Thymus (tissue), 11 donors: ENCODE measurements around the gene HS3ST4. TPM values are rescaled to one million over a fixed set of nuclear protein-coding genes. Genes with fewer than 3 reads are reported as not detected.

ENCODE experiments used
- DNase-seq, 9 donors: peaks; one replicate each; pipeline ENCODE4 v3.0.0-alpha.2; 2013; ENCODE audit warnings: low spot score in 9 of 9, low read depth in 6 of 9, missing footprints in 1 of 9
- H3K27ac ChIP-seq, 2 donors: one replicate each; pipeline ENCODE4 v1.5.1; 2013; ENCODE audit warnings: control low read depth in 1 of 2, low read depth in 1 of 2, low read length in 1 of 2, mild to moderate bottlenecking in 1 of 2, moderate library complexity in 1 of 2
- H3K27me3 ChIP-seq, 2 donors: one replicate each; pipeline ENCODE4 v1.5.1; 2013; ENCODE audit warnings: low read length in 1 of 2; ENCODE audit not compliant: control insufficient read depth in 2 of 2, insufficient read depth in 1 of 2
- H3K36me3 ChIP-seq, 2 donors: one replicate each; pipeline ENCODE4 v1.5.1; 2013; ENCODE audit warnings: low read length in 1 of 2, mild to moderate bottlenecking in 1 of 2, moderate library complexity in 1 of 2; ENCODE audit not compliant: control insufficient read depth in 2 of 2, insufficient read depth in 2 of 2
- H3K4me1 ChIP-seq, 2 donors: one replicate each; pipeline ENCODE4 v1.5.1; 2013; ENCODE audit warnings: low read length in 2 of 2; ENCODE audit not compliant: control insufficient read depth in 2 of 2, insufficient read depth in 2 of 2
- H3K4me3 ChIP-seq, 2 donors: one replicate each; pipeline ENCODE4 v1.5.1; 2013; ENCODE audit warnings: low read length in 2 of 2, control low read depth in 1 of 2, mild to moderate bottlenecking in 1 of 2
- H3K9me3 ChIP-seq, 2 donors: one replicate each; pipeline ENCODE4 v1.5.1; 2013; ENCODE audit warnings: low read length in 1 of 2, mild to moderate bottlenecking in 1 of 2; ENCODE audit not compliant: control insufficient read depth in 2 of 2, insufficient read depth in 1 of 2
- WGBS: extraction: QIAGEN DNeasy Blood & Tissue Kit; methylation state at CpG from one replicate; pipeline ENCODE4 v1.1.7; 2013; 5-methylcytosine and 5-hydroxymethylcytosine counted together
- polyA plus RNA-seq: library from polyadenylated mRNA; stranded (reverse); fragments of 200-250 nt; gene quantifications from one replicate; pipeline ENCODE4 v1.2.3, GENCODE V29; 2013
- total RNA-seq: library from RNA; stranded (reverse); fragments of 120-200 nt; gene quantifications from one replicate; pipeline ENCODE4 v1.2.4, GENCODE V29; 2013
- donor health status: healthy.

The HS3ST4 gene
- total and polyA plus RNA-seq, 2 donors: 0.05 to 0.18 TPM

DNA sequence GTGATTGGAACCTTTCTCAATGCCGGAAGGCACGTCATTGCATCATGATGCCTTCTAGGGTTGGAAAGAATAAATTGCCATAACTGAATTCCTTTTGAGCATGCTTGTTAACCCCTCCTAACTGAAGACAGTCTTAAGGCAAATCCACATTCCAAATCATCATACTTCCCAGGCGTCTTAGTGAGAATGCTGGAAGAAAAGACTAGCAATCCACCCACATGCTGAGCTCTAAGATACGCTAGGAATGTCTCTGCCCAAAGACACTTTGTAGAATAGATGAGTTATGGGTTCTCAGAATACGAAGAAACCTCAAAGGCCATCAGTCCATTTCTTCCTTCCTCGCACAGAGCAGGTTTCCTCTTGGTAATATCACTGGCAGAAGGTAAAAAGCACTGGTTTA is 486.5 kb downstream of the HS3ST4 start:
- H3K36me3 ChIP-seq: no peaks in the 10 kb centered on the region
- no peaks in the 10 kb centered on the region for H3K27me3 ChIP-seq
- no peaks in the 10 kb centered on the region for H3K4me1 ChIP-seq
- no peak overlapping the region for H3K4me3 ChIP-seq
- H3K9me3 ChIP-seq: no peaks in the 10 kb centered on the region
- H3K27ac ChIP-seq: no peak overlapping the region
- WGBS: 82% methylated on average over 6 of the region's 6 CpGs
- no peak for DNase-seq

DNA sequence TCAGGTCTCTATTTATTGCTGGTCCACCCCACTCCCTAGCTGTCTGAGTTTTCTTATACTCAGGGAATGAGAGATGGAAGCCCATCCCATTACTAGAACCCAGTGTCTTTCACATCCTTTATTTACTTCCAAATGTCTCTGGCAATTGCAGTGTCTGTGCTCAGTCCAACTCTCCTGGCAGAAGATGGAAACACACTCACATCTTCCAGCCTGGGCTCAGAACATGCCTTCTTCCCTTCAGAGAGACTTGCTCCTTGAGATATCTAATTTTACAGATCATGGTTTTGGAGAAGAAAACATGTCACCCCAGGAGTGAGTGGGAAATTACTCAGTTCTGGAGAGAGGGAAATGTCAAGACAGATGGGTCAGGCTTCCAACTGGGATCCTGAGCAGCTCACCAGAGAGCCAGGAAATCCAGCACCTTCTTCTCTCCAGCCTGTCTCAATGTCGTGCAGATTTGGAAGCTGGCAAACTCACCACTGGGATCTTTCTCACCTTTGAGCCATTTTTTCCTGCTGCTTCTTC is 494.4 kb downstream of the HS3ST4 start:
- H3K9me3 ChIP-seq: no peaks in the 10 kb centered on the region
- WGBS: 86% methylated on average over 1 of the region's 1 CpG
- no peaks in the 10 kb centered on the region for H3K36me3 ChIP-seq
- H3K27me3 ChIP-seq: no peaks in the 10 kb centered on the region
- H3K27ac ChIP-seq: no peak overlapping the region
- no peaks in the 10 kb centered on the region for H3K4me1 ChIP-seq
- no peak overlapping the region for H3K4me3 ChIP-seq
- DNase-seq: no peak
